Pancreas (tissue), 10 donors: ENCODE data around the gene DACH1. TPM values are rescaled to one million over a fixed set of nuclear protein-coding genes. Genes with fewer than 3 reads are reported as not detected.

Experiments
- ATAC-seq, 4 donors: fragments of 200-7000 bp; cut with Tn5 transposase; one replicate each; pipeline versions ENCODE4 v1.8.0 to v1.9.1; 2020; ENCODE audit warnings: mild to moderate bottlenecking in 4 of 4, moderate library complexity in 4 of 4
- DNase-seq, 6 donors: peaks; one replicate each; pipeline ENCODE4 v3.0.0-alpha.2; 2020
- FAIRE-seq: peaks from 2 replicates; lab custom pipeline; 2012; peaks lifted over from hg19 to GRCh38; lab: Jason Lieb, UNC
- H3K27ac ChIP-seq, 4 donors: fragments of 200-600 bp; sonication (generic); 1 replicate in 3 of 4; 2 replicates in 1 of 4; pipeline versions ENCODE4 v1.5.0 to v1.8.0; 2020
- H3K27me3 ChIP-seq, 4 donors: fragments of 200-600 bp; one replicate each; pipeline ENCODE4 v1.8.0; 2021
- H3K36me3 ChIP-seq, 3 donors: fragments of 200-600 bp; sonication (generic) in 1 of 3; one replicate each; pipeline versions ENCODE4 v1.5.0 to v1.8.0; 2020 to 2021
- H3K4me1 ChIP-seq, 3 donors: fragments of 200-600 bp; one replicate each; pipeline ENCODE4 v1.8.0; 2021
- H3K4me3 ChIP-seq, 4 donors: fragments of 200-600 bp; sonication (generic) in 2 of 4; one replicate each; pipeline versions ENCODE4 v1.5.0 to v1.8.0; 2020 to 2021
- H3K9me3 ChIP-seq, 4 donors: fragments of 200-600 bp; one replicate each; pipeline ENCODE4 v1.8.0; 2021
- WGBS, 2 donors: extraction: QIAGEN DNeasy Blood & Tissue Kit; methylation state at CpG; one replicate each; pipeline ENCODE4 v1.1.7; 2013; 5-methylcytosine and 5-hydroxymethylcytosine counted together
- intact Hi-C, 3 donors: fragments of 100-400 bp; cut with DNase I; formaldehyde crosslinking; loops; one replicate each; pipeline versions ENCODE4 v1.11.1 to v1.14.2; 2022
- polyA plus RNA-seq, 2 donors: library from polyadenylated mRNA; stranded (reverse); fragments of 200-250 nt; gene quantifications; one replicate each; pipeline ENCODE4 v1.2.3, GENCODE V29; 2013
- total RNA-seq, 6 donors: library from RNA; stranded (reverse); fragmentation: NEBNext Ultra II Directional in 4 of 6; extraction: Animal tissue kit (Norgen Biotek cat#: 25700) in 4 of 6; gene quantifications; one replicate each; pipeline versions ENCODE4 v1.2.1 to v1.2.4, GENCODE V29; 2021 to 2023
- TF ChIP-seq, protein P1 (sequence below), 4 donors: fragments of 200-600 bp; sonication (generic) in 3 of 4; IDR thresholded peaks; one replicate each; pipeline versions ENCODE4 v1.5.0 to v1.8.0; 2021; ENCODE audit warnings: antibody characterized with exemption in 4 of 4
- donor health status: healthy with polysubstance abuse.
- donor health status: DM: no; HTN: no; CAD: no; lungs with moderate emphysema.
- donor health status: DM: no; HTN: no; CAD: no.
- donor health status: control.
- donor health status: control.
- donor health status: Bipolar disorder and iron deficiency.
- donor health status: DM: yes; HTN: yes; CAD: no.
- donor health status: DM: no; HTN: no; CAD: no.
- donor health status: DM: no; HTN: no; CAD: no.
- donor health status: DM: yes; HTN: yes; CAD: no.

Gene DACH1
- total and polyA plus RNA-seq, 8 donors = 0.73 to 5.5 (median 1.7) TPM

GRCh38 chr13:71827241-71827640, 39.8 kb downstream of the DACH1 start:
- TF ChIP-seq, protein P1, sequence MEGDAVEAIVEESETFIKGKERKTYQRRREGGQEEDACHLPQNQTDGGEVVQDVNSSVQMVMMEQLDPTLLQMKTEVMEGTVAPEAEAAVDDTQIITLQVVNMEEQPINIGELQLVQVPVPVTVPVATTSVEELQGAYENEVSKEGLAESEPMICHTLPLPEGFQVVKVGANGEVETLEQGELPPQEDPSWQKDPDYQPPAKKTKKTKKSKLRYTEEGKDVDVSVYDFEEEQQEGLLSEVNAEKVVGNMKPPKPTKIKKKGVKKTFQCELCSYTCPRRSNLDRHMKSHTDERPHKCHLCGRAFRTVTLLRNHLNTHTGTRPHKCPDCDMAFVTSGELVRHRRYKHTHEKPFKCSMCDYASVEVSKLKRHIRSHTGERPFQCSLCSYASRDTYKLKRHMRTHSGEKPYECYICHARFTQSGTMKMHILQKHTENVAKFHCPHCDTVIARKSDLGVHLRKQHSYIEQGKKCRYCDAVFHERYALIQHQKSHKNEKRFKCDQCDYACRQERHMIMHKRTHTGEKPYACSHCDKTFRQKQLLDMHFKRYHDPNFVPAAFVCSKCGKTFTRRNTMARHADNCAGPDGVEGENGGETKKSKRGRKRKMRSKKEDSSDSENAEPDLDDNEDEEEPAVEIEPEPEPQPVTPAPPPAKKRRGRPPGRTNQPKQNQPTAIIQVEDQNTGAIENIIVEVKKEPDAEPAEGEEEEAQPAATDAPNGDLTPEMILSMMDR (IDR thresholded peaks at IDR 0.05) = no peak
- no peak overlapping the region for H3K4me3 ChIP-seq
- no peak overlapping the region for H3K27ac ChIP-seq
- no peaks in the 10 kb centered on the region for H3K9me3 ChIP-seq
- intact Hi-C loops = no loop called here
- FAIRE-seq = no peak
- no peak for DNase-seq
- no peaks in the 10 kb centered on the region for H3K36me3 ChIP-seq
- H3K27me3 ChIP-seq = peaks cover 0 to 3% (median 0%) of the 10 kb centered on the region in 4 donors
- WGBS, 2 donors = 75 to 79% methylated on average over 8 of the region's 8 CpGs
- ATAC-seq = no peak
- no peaks in the 10 kb centered on the region for H3K4me1 ChIP-seq

- Histone ChIP-seq H3K4me3 (no peak overlapping the region), H3K4me1 (no peaks in the 10 kb centered on the region), H3K36me3 (no peaks in the 10 kb centered on the region), H3K27me3 (no peaks in the 10 kb centered on the region), H3K27ac (no peak overlapping the region), H3K9me3 (no peaks in the 10 kb centered on the region)
- intact Hi-C loops = no loop called here
- WGBS, 2 donors = 79 to 83% methylated on average over 3 of the region's 3 CpGs
- ATAC-seq (no peak), FAIRE-seq (no peak), DNase-seq (no peak)
- TF ChIP-seq, protein P1 (IDR thresholded peaks at IDR 0.05) = no peak
These were observed 46.3 kb downstream of the DACH1 start for GRCh38 chr13:71820699-71821098.

DNA sequence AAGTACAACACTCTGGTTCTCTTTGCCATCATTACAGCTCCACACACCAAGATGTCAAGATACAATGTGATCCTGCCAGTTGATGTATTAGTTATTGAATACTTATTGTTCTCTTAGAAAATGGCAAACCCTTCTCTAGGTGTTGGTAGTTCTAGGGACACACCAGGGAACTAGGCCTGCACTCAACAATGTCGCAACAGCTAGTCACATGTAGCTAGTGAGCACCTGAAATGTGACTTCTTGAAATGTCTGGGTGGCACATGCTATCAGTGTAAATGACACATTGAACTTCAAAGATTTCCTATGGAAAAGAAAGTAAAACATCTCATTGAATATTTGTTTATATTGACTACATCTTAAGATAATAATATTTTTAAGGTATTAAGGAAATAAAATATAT, 49.7 kb downstream of the DACH1 start:
- TF ChIP-seq, protein P1 (IDR thresholded peaks at IDR 0.05) = no peak
- intact Hi-C loops = no loop called here
- Histone ChIP-seq H3K9me3 (no peaks in the 10 kb centered on the region), H3K4me1 (no peaks in the 10 kb centered on the region), H3K4me3 (no peak overlapping the region), H3K27ac (no peak overlapping the region), H3K27me3 (no peaks in the 10 kb centered on the region), H3K36me3 (no peaks in the 10 kb centered on the region)
- ATAC-seq (no peak), FAIRE-seq (no peak), DNase-seq (no peak)
- whole genome bisulfite sequencing, 2 donors = 96 to 100% methylated on average over 1 of the region's 1 CpG

DNA sequence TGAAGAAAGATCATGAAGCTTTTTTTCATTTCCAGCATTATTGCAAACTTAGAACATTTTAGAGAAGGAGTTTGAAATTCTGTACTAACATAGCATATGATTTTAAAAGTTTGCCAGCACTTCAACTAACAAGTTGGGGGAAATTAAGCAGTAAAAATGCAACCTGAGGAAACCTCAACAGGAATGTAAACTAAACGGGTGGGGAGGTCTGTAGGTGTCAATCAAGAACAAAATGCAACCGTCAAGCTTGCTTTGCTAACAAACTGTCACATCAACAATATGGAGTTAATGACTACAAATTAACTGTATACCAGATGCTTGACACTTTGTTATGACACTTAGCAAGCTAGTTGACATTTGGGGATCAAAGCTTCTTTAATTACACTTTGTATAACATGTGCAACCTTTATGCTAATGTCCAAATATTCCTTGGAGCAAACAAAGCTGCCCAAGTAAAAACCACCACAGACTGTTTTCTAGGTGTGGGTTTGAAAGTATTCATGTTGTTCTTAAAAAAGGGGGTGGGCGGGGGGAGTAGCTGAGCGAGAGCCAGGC, 52.1 kb downstream of the DACH1 start:
- Histone ChIP-seq H3K4me3 (no peak overlapping the region), H3K36me3 (no peaks in the 10 kb centered on the region), H3K4me1 (no peaks in the 10 kb centered on the region), H3K27me3 (no peaks in the 10 kb centered on the region), H3K27ac (no peak overlapping the region), H3K9me3 (no peaks in the 10 kb centered on the region)
- FAIRE-seq (no peak), ATAC-seq (no peak), DNase-seq (no peak)
- TF ChIP-seq, protein P1 (IDR thresholded peaks at IDR 0.05) = no peak
- 63 to 68% methylated on average over 4 of the region's 4 CpGs for WGBS, 2 donors
- intact Hi-C loops = no loop called here

DNA sequence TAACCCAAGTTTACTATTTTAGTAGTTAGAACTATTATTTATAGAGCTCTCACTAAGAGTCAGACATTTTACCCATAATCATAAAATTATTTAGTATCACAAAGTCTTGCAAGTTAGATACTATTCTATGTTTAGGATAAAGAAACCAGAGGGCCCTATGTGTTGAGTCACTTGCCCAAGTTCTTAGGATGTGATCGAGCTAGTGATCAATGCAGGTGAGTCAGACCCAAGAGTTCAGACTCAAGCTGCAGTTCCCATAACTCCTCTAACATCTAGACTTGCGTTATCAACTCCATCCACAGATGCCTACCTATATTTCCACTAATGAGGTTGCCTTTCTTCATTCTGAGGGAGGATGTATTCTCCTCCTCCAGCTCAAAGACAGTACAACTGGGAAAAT, 53.8 kb downstream of the DACH1 start:
- TF ChIP-seq, protein P1 (IDR thresholded peaks at IDR 0.05) = no peak

More for the DNA sequence above, 53.8 kb downstream of the DACH1 start:
- 89 to 93% methylated on average over 2 of the region's 2 CpGs for WGBS, 2 donors
- Histone ChIP-seq H3K27me3 (no peaks in the 10 kb centered on the region), H3K4me3 (no peak overlapping the region), H3K4me1 (no peaks in the 10 kb centered on the region), H3K9me3 (no peaks in the 10 kb centered on the region), H3K27ac (no peak overlapping the region), H3K36me3 (no peaks in the 10 kb centered on the region)
- no peak for DNase-seq
- intact Hi-C loops = no loop called here
- no peak for FAIRE-seq
- ATAC-seq = no peak
